K562 treated with DMSO at 1 percent for 12 hours (cell line): Measurements from ENCODE around the gene FAM162B. TPM values are rescaled to one million over a fixed set of nuclear protein-coding genes. Genes with fewer than 3 reads are reported as not detected.

ENCODE experiments used
- total RNA-seq: library from RNA; unstranded; fragments of 300-600 nt; gene quantifications from 2 replicates; pipeline ENCODE4 v1.2.3, GENCODE V29; 2022; ENCODE audit not compliant: insufficient read depth

The FAM162B gene
- total RNA-seq = not detected in 2 replicates

GRCh38 chr6:116764961-116765841 is at the start of gene FAM162B:
Gene FAM162B (minus strand): TSS chr6:116765719. CDS start chr6:116765576, 143 bp downstream.

Other genes starting within 250 kb of the FAM162B start
- not detected in 2 replicates for gene TRAPPC3L, start 220.0 kb downstream of the FAM162B start, total RNA-seq
- not detected in 2 replicates for gene CALHM4, start 212.0 kb downstream of the FAM162B start, total RNA-seq
- gene RWDD1, start 194.2 kb downstream of the FAM162B start, total RNA-seq = 28.2 and 32.6 TPM in 2 replicates
- gene RSPH4A, start 149.2 kb downstream of the FAM162B start, total RNA-seq = not detected in 2 replicates
- 7.3 and 20.9 TPM in 2 replicates for gene ZUP1, start 97.0 kb downstream of the FAM162B start, total RNA-seq
- 0.92 and 3.9 TPM in 2 replicates for gene KPNA5, start 84.5 kb downstream of the FAM162B start, total RNA-seq
- gene GPRC6A, start 63.4 kb upstream of the FAM162B start, total RNA-seq = not detected in 2 replicates
- gene RFX6, start 111.5 kb upstream of the FAM162B start, total RNA-seq = not detected in 2 replicates